ENCODE data around the gene NGDN.

NGDN gene

DNA sequence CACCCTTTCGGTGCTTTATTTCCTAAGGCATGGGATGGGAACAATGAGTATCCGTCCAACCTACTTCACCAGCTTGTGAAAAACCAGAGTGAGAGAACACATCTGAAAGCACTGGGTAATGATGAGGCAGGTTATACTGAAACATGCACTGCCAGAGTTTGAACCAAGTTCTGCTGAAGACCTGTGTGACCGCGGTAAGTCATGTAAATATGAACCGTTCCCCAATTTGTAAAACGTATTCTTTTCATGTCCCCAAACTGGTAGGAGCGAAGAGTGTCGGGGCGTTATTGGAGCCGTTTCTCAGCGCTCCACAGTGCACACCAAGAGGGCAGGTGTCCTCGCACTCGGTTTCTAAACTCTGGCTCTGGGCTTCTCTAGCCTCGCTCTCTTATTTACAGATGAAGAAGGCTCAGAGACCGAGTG is 788 bp upstream of the NGDN start:
- DNase-seq (ENCODE audit: low read depth, low spot score) = no peak

DNA sequence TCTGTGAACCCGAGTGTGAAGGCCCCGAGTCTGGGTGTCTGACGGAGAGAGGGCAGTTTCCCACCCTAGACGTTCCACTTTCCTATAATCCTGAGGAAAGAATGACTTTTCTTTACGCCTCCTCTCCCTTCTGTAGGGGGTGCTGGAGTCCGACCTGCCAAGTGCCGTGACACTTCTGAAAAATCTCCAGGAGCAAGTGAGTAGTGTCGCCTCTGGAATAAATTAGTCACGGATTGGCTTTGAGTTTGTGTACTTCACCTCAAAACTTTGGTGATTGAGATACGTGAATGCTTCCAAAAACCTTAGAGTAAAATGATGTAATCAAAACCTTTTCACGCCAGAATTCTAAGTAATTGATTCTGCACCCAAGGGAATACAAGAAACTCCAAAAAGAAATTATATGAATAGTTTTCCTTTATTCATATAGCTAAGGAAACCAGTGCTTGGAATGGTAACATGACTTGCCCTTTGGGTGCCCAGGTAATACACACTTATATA is 452 bp downstream of the NGDN start:
- no peak for DNase-seq (ENCODE audit: low read depth, low spot score)

DNA sequence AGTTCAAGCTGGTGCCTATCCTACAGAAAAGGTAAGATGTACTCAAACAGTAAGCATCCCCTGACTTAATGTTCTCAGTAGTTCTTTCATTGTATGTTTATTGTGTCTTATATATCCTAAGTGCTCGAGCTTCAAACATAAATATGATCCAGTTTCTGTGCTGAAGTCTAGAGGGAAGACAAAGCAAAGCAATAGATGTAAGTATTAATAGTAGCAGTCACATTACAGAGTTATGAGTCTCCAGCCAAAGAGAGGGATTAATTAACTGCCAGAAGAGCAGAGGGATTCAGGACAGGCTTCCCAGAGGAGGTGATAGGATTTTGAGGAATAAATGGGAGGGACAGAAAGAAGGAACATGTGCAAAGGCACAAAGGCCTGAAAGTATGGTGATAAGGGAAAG is 1.4 kb downstream of the NGDN start:
- DNase-seq (ENCODE audit: low read depth, low spot score) = no peak

DNA sequence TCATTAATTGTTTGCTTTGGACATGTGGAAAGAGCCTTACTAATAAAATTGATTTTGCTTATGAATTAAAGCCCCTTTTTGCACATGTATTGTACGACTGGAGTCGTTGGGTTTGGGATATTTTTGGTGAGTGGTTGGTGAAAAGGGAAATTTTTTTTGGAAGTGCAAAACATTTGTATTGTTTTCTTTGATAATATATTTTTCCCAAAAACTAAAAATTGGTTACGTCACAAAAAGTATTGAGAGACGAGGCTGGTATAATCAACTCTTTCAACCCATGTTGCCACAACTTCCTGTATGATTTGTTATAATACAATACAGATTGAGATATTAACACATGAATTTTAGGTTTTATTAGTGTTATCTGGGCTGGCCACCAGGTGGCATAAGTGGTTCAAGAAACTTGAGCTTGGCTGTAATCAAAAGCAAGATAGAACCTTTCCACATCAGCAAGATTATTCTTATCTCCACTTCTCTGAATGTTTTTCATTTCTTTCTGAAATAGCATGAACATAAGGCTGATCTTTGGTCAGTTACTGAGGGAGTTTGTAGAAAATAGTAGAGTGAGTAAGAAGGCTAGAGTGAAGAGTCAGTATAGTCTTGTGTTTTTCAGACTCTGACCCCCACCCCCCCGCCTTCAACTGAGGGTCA is 8.7 kb downstream of the NGDN start:
- DNase-seq (ENCODE audit: low read depth, low spot score) = peak; percentile 39

DNA sequence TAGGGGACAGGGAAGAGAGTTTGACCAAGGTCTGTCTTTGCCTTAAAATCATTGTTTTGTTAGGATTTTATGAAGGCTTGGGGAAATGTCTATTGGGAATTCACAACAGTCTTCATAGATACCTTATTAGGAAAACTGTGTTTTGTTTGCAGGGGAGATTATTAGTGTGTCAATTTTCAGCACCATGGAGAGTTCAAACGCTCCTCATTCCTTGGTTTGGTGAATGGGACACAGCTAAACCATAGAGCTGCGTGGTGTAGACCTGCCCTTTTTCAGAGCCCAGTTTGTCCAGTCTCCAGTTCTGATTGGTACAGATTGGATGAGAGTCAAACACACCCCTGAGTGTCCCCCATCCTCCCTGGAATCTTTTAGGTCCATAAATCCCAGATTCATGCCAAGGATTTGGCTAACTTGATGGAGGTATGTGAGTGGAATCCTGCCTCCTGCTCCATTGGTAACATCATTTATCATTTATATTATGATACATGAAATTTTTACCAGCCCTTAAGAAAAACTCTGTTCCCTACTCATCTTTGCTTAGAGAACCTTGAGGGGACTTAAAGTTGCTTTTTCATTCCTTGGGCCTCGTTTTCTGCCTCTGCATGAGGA is 12.0 kb downstream of the NGDN start:
- no peak for DNase-seq (ENCODE audit: low read depth, low spot score)

DNA sequence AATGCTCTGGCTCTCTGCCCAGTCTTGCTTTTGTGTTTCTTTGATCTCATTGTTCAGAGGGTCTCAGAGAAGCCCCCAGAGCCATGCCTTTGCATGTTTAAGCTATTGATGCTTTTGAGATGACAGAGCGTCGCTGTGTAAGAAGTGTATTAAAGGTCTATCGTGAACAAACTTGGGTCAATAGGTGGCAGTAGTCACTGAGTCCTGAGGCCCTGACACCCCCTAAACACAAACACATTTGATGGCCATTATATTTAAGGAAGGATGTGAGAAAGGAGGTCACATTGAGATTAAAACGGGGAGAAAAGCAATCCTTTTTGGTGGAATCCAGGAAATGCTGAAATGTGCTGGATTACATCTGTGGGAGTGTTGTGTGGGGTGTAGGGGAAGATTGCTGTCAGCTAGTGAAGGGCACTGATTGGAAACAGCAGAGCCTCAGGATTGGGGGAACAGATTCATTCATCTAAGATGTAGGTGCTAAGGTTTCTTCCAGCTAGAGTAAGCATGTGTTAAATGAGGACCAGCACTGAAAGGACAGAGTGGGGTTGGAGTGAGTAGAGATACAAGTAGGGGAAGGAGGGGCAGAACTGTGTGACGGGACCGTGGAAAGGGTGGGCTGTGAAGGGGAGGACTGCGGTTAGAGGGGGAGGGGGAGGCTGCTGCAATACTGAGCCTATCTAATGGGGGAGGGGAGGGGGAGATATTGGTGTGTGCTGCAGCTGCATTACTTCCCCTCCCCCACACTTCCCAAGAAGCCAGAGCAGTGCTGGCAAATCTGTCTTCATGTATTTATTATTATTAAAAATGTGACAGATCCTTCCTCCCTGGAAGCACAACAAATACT is 12.7 kb downstream of the NGDN start:
- DNase-seq (ENCODE audit: low read depth, low spot score) = no peak

DNA sequence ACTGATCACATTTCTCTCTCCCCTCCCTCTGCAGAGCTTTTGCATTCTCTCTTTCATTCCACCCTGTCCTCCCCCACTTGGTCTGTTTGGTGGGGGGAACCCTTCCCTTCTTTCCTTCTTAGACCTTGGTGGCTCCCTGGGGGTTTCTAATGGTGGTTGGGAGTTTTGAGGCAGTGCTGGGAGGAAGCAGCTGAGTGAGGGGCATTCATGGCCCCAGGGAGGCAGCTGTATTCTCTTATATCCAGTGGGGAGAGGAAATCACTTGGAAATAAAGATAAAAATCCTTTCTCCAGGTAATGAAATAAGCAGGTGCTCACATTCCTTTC is 13.3 kb downstream of the NGDN start:
- no peak for DNase-seq (ENCODE audit: low read depth, low spot score)

DNA sequence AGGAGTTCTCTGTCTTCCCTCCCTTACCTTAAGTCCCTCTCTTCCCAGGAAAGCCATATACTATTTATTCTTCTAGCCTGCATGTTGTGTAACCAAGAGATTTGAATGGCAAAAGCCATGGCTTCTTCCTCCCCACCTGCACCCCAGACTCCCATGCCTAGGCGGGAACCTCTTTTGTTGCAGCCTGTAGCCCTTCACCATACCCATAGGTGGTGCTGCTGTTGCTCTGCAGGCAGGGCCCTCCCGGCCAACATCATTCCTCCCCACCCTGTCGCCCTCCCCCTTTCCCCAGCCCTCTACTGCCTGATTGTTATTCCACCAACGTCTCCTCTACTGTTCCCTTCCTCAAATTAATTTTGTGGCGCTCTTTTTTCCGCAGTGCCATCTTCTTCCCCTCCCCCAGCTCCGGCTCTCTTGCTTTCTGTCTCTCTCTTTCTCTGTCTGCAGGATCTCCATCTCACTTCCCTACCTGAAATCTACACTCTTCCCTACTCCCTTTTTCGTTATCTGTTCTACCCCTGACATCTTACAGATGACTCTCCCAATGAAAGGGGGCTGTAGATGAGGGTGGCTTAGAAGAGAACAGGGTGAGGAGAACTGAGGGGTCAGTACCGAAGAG is 13.8 kb downstream of the NGDN start:
- DNase-seq (ENCODE audit: low read depth, low spot score) = no peak

DNA sequence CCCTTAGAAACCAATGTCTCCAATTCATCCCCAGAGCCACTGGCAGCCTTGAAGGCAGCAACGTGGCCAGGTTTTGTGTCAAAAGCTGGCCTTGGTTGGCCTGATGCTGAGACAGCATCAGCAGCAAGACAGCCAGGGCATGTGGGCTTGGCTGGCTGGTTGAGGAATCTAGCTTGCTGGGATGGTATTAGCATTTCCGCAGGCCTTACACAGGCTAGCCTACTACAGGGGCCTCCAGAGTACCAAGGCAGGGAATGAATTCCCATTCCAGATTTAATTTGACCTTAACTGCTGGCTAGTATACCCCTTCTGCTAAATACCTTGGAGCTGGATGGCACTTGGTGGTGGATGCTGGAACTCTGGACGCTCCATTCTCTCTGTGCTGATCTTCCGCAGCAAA is 15.8 kb downstream of the NGDN start:
- DNase-seq (ENCODE audit: low read depth, low spot score) = no peak

DNA sequence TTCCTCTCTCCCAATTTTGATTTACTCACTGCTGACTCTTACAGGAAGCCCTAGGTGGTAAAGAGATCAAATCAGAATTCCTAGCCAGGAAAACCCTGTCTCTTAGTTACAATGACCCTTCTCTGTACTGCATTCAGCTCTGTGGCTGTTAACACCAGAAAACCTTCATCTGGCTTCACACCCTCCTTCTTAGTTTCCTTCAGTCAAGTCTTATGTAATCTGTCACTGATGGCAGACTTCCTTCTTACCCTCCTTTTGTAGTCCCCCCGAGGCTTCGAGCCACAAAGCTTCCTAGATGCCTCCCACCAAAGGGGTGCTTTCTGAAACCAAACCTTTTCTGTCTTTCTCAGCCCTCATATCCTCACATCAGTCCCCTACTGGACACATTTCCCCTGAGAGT is 16.5 kb downstream of the NGDN start:
- DNase-seq (ENCODE audit: low read depth, low spot score) = no peak

DNA sequence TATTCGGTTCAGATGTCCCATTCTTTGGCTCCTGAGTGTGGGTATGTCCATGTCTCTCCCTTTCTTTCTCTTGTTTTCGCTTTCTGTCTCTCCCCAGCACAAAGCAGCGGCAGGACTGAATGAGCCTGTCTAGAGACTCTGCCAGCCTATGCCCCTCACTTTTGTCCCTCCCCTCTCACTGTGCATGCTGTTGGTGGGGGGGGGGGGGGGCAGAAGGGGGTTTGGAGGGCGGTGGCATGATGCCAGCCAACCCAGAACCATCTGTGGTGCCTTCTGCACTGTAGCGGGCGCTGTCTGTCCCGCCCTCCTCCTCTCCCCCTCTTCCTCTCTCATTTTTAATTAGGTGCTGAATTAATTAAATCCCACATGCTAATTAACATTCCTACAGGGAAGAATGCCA is 17.7 kb downstream of the NGDN start:
- no peak for DNase-seq (ENCODE audit: low read depth, low spot score)

DNA sequence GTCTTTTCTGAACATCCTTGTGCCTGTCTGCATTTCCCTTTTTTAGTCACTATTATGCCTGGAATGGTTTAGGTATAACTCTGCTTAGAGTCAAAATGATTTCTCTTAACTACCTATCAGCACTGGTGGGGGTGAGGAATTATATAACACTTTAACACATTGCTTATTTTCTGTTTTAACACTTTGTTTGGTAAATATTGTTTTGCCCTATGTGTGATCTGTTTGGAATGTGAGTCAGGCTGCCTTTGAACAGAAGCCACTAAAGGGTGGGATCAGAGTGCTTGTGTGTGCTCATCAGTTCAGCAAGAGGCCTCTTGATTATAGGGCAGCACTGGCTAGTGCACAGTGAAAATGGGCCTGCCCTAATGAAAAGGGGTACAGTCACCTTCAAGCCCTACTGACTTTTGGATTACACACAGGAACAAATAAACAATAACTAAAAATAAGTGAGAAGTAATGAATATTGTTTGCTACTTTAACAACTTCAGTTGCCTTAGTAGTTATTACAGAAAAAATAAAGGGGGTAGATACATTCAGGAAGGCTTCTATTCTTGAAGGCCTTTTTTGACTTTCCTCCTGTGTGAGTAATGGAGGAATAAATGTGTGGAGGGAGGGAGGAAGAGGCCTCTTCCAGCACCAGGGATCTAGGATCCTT is 23.2 kb downstream of the NGDN start:
- DNase-seq (ENCODE audit: low read depth, low spot score) = no peak

DNA sequence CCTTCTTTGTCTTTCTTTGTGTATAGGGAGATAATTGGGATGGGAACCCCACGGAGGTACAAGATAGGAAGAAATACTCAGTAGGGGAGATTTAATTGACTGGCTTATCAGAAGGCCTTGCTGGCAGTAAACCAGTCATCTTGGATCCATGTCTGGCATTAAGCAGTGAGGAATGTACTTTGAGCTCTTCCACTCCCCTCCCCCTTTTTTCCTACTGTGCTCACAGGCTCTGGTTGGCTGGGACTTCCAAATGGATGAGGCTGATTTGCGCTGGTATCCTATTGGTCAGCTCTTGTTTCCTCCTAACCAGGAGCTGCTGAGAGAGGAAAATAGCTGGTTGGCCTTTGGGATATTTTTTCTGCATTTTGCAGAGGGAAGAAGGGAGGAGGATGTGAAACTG is 24.7 kb downstream of the NGDN start:
- DNase-seq (ENCODE audit: low read depth, low spot score) = no peak

DNA sequence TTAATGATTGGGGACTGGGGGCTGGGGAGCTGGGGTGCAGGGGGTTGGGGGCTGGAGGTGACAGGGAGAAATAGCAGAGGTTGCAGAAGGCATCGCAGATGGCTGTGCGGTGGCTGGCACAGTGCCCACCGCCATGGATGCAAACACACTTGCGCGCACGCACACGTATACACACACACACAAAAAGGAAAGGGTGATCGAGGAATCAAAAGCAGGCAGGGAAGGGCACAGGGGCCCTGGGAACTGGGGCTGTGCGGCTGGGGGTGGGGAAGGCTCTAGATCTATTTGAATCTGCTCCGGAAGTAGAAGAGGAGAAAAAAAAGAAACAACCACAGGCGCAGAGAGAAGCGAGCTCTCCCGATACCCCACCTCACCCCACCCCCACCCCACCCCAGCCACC is 42.7 kb downstream of the NGDN start:
- DNase-seq (ENCODE audit: low read depth, low spot score) = no peak

DNA sequence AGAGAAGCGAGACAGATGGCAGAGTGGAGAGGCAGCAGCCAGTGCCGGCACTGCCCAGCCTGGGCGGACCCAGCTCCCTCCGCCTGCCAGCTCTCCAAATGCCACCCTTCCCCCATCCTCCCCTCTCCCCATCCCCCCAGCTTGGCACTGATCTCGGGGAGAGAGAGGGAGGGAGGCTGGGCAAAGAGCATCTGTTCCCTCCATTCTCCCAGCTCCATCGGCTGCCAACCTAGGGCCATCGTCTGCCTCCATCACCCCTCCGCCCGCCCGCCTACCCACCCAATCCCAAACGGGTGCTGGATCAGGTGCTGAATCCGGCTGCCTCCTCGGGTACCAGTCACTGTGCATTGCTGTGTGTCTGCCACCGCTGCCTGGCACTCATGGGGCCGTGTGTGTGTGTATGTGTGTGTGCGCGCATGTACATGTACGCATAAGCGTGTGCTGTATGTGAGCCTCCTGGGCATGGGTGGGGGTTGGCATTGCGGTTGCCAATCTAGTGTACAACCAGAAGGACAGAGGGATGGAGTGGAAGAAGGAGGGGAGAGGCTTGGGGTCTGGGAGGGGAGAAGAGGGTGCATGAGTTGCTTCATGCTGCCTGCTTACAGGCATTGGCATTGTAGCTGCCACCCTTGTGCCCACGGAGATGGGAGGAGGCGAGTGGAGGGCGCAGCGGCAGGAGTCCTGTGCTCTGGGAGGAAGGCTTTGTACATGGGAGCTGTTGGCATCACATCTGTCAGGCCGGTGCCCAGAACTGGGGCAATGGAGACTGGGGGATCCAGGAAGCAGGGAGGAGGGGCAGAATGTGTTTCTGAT is 43.7 kb downstream of the NGDN start:
- no peak for DNase-seq (ENCODE audit: low read depth, low spot score)

DNA sequence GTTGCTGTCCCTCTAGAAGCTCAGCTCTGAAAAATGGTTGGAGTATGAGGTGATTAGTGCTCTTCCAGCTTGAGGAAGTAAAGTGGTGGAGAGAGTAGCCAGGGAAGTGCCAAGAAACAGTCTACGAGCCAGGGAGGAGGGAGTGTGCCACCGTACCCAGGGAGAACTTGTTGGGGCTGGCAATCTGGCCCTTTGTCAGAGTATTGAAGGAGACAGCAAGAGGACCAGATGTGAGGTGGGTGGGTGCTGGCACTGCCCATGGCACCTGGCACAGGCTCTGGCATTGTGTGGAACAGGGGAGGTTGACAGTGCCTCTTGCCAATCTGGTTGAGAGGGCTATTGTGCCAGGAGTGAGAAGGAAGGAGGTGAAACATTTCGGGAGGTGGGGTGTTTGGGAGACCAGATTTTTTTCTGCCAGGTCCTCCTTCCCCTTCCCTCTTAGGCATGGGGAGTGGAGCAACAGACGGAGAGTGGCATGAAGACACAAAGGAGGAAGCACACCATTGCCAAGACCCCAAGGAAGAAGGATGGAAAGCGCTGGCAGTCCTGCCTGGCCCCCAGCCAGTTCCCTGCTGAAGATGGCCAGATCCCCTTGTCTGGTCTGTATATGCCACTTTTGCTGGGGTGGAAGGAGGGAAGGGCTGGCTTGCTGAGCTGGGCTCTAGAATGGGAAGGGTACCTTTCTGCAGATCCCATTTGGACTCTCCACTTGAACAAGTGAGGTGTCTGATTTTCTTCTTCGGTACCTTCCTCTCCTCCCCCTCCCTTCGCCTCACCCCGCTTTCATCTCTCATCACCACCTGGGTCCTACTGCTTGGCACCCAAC is 44.5 kb downstream of the NGDN start:
- no peak for DNase-seq (ENCODE audit: low read depth, low spot score)

DNA sequence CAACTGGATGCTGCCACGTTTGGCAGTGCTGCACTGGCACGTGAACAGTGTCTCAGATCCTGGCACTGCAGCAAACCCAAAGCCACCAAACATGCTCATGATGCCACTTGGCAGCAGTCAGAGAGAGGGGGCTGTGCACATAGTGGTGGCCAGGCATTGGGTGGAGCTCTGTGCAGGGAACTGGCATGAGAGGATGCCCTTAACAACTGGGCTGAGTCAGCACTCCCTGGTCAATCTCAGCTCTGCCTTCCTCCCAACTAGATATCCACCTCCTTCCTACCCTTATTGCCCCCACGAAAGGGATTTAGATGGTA is 45.1 kb downstream of the NGDN start:
- DNase-seq (ENCODE audit: low read depth, low spot score) = no peak

DNA sequence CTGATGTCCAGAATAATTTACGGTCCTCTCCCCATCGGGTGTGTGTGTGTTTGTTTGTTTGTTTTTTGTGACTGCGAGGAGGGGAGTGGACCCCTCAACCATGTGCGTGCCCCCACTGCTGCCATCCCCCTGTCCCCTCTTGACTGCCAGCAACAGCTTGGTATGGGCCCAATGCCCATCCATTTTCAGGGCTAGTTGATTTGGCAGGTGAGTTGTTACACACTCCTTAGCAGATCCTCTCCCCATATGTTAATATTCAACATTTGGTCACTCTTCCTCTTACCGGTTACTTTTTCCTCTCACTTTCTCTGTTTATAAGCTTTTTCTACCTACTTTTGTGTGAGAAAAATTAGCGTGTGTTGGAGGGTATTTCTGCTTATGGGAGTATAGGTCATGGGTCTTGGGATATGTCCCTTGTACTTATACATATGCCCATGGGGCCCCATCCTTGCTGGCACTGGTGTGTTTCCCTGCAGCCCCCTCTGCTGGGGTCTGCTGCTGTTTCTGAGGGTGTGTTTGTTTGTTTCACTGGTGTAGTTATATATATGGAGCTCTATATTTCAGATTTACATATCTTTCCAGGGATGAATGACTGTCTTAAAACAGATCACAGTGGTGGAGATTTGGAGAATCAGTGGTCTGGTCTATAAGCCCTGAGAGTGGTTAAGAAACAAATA is 48.3 kb downstream of the NGDN start:
- no peak for DNase-seq (ENCODE audit: low read depth, low spot score)

DNA sequence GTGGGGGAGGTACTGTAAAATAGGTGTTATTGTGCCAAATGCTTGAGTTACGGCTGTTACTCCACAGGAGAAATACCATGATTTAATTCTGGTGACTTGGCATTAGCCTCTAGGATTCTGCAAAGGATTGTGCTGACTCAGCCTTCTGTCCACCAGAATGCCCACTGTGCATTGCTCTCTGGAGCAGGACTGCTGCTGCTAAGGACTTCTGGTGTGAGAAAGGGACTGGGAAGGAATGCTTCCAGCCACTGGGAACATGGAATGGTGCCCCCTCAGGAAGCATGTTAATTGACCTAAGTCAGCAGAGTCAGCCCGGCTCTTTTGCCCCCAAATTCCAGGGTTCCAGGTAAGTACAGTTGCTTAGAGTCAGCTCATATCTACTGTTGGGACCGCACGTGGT is 49.2 kb downstream of the NGDN start:
- DNase-seq (ENCODE audit: low read depth, low spot score) = no peak

Data from activated CD4-positive, CD25-positive, alpha-beta regulatory T cell treated with anti-CD3 and anti-CD28 coated beads, Interleukin-2, amount 50 U/mL, for 16 hours (primary cell).